GM18873 (cell line): ENCODE data around the gene OR6N2.

Source experiments
- ATAC-seq: cut with Tn5 transposase; IDR thresholded peaks from one replicate; pipeline ENCODE4 v1.9.1; 2021; ENCODE audit warnings: mild to moderate bottlenecking, moderate library complexity, moderate number of reproducible peaks; ENCODE audit not compliant: unreplicated experiment, low FRiP score

OR6N2 gene

GRCh38 chr1:158781104-158781503 lies at the start of gene OR6N2:
Gene OR6N2, minus strand, starts transcription at chr1:158781204. Its CDS starts 3,569 bp downstream, at chr1:158777635.
- no peak for ATAC-seq

GRCh38 chr1:158830074-158830677 lies 49.2 kb upstream of the OR6N2 start:
- no peak for ATAC-seq

- ATAC-seq, result no peak
Measured at GRCh38 chr1:158821723-158822122, 40.7 kb upstream of the OR6N2 start.

GRCh38 chr1:158819461-158820443 lies 38.7 kb upstream of the OR6N2 start:
- no peak for ATAC-seq

GRCh38 chr1:158818975-158819431 lies 38.0 kb upstream of the OR6N2 start:
- ATAC-seq, result no peak

GRCh38 chr1:158818560-158818959 lies 37.6 kb upstream of the OR6N2 start:
- no peak for ATAC-seq

- no peak for ATAC-seq
Measured at GRCh38 chr1:158814970-158815369, 34.0 kb upstream of the OR6N2 start.

- ATAC-seq, result no peak
Measured at GRCh38 chr1:158813164-158813563, 32.2 kb upstream of the OR6N2 start.

GRCh38 chr1:158812336-158812735 lies 31.3 kb upstream of the OR6N2 start:
- ATAC-seq, result no peak

- no peak for ATAC-seq
Measured at GRCh38 chr1:158810311-158810710, 29.3 kb upstream of the OR6N2 start.

- ATAC-seq, result no peak
Measured at GRCh38 chr1:158809862-158810261, 28.9 kb upstream of the OR6N2 start.

GRCh38 chr1:158809256-158809655 lies 28.3 kb upstream of the OR6N2 start:
- no peak for ATAC-seq

- ATAC-seq, result no peak
Measured at GRCh38 chr1:158806916-158807536, 26.0 kb upstream of the OR6N2 start.

- ATAC-seq, result no peak
Measured at GRCh38 chr1:158803678-158804077, 22.7 kb upstream of the OR6N2 start.

- no peak for ATAC-seq
Measured at GRCh38 chr1:158801396-158801795, 20.4 kb upstream of the OR6N2 start.

GRCh38 chr1:158800526-158800925 lies 19.5 kb upstream of the OR6N2 start:
- ATAC-seq, result no peak

GRCh38 chr1:158799689-158800088 lies 18.7 kb upstream of the OR6N2 start:
- ATAC-seq, result no peak

GRCh38 chr1:158798531-158798930 lies 17.5 kb upstream of the OR6N2 start:
- ATAC-seq, result no peak

GRCh38 chr1:158794247-158794646 lies 13.2 kb upstream of the OR6N2 start:
- ATAC-seq, result no peak

GRCh38 chr1:158793604-158794003 lies 12.6 kb upstream of the OR6N2 start:
- ATAC-seq, result no peak
